RWPE1 (cell line): Measurements from ENCODE around the gene WTIP.

Experiments
- CTCF ChIA-PET: fragments of 350-600 bp; sonication (Branson Sonifier 250); formaldehyde crosslinking; extraction: SDS; loops from one replicate; lab custom pipeline; 2021; lab: Yijun Ruan, JAX
- POLR2A ChIA-PET: fragments of 400-600 bp; formaldehyde crosslinking; extraction: SDS; loops from one replicate; lab custom pipeline; 2020; ENCODE audit warnings: antibody characterized with exemption; ENCODE audit not compliant: low non-redundant PET; lab: Yijun Ruan, JAX
- DNase-seq: peaks from one replicate; pipeline ENCODE4 v3.0.0; 2012; ENCODE audit warnings: low spot score
- H3K27ac ChIP-seq: fragments of 450-650 bp; 2 replicates; pipeline ENCODE4 v1.5.1; 2017
- TF ChIP-seq, protein P1 (sequence below): fragments of 450-650 bp; conservative IDR thresholded peaks from 2 replicates; pipeline ENCODE4 v1.5.1; 2017; ENCODE audit warnings: low read depth, mild to moderate bottlenecking

The WTIP gene

DNA sequence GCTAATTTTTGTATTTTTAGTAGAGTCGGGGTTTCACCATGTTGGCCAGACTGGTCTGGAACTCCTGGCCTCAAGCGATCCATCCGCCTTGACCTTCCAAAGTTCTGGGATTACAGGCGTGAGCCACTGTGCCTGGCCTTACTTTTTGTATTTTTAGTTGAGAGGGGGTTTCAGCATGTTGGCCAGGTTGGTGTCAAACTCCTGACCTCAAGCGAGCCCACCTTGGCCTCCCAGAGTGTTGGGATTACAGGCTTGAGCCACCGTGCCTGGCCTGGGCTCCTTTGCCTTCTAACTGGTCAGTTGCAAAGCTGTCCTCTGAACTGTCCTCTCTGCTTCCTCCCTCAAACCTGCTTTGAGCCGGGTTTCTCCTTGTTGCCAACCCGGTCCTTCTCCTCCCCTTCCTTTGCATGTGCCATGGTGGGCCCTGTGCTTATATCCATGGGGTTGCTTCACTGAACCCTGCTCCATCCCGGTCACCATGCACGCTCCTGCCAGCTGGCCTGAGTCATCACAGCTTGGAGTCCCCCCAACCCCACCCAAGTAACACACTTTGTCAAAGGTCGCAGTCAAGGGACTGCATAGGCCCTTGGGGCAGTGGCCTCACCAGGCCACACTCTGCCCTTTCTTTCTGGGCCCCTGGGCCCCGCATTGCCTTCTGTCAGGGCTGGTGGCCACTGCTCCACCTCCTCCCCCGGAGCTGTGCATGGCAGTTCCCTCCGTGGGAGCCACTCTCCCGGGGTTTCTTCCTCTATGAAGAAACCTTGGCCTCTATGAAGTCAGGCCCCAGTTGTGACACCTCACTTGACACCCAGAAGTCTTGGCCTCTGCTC, 21.2 kb downstream of the WTIP start:
- ChIA-PET CTCF (interaction anchor here (0.6 to 1.4 kb wide), 2 partner anchors 210 to 844 kb away, joined by 3 to 6 read pairs; no protein-coding TSS in a partner anchor), POLR2A (no interaction called here)
- no peak overlapping the region for H3K27ac ChIP-seq
- no peak for DNase-seq
- TF ChIP-seq, protein P1, sequence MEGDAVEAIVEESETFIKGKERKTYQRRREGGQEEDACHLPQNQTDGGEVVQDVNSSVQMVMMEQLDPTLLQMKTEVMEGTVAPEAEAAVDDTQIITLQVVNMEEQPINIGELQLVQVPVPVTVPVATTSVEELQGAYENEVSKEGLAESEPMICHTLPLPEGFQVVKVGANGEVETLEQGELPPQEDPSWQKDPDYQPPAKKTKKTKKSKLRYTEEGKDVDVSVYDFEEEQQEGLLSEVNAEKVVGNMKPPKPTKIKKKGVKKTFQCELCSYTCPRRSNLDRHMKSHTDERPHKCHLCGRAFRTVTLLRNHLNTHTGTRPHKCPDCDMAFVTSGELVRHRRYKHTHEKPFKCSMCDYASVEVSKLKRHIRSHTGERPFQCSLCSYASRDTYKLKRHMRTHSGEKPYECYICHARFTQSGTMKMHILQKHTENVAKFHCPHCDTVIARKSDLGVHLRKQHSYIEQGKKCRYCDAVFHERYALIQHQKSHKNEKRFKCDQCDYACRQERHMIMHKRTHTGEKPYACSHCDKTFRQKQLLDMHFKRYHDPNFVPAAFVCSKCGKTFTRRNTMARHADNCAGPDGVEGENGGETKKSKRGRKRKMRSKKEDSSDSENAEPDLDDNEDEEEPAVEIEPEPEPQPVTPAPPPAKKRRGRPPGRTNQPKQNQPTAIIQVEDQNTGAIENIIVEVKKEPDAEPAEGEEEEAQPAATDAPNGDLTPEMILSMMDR, result no peak

GRCh38 chr19:34503531-34504272, 22.1 kb downstream of the WTIP start:
- TF ChIP-seq, protein P1, result no peak
- no peak overlapping the region for H3K27ac ChIP-seq
- DNase-seq, result no peak
- ChIA-PET POLR2A (no interaction called here), CTCF (interaction anchor here (1.4 kb wide), 1 partner anchor 209 kb away, joined by 3 read pairs; no protein-coding TSS in a partner anchor)

GRCh38 chr19:34504273-34504808, 22.8 kb downstream of the WTIP start:
- DNase-seq, result no peak
- ChIA-PET POLR2A (no interaction called here), CTCF (interaction anchor here (1.4 kb wide), 1 partner anchor 209 kb away, joined by 3 read pairs; no protein-coding TSS in a partner anchor)
- TF ChIP-seq, protein P1, result no peak
- no peak overlapping the region for H3K27ac ChIP-seq

DNA sequence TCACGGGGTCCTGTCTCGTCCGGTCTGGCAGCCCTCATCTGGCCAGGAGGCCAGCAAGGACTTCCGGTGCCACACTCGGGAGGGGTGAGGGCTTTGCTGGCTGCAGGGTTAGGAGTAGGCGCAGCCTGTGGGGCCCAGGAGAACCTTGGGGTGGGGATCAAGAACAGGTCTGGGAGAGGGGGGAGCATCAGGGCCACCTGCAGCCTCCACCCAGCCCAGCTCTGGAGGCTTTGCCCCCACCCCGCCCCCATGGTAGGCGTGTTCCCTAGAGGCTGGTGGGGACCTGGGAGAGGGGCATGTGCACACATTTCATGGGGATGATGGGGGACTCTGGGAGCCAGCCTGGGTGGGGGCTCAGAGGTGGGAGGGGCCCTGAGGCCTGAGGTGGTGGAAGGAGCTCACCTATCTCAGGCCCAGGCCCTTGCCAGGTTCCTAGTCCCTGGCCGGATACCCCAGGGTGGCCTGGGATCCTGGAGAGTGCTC, 23.3 kb downstream of the WTIP start:
- POLR2A ChIA-PET, result no interaction called here
- CTCF ChIA-PET, result no interaction called here
- no peak for DNase-seq
- H3K27ac ChIP-seq, result no peak overlapping the region
- TF ChIP-seq, protein P1, result no peak

GRCh38 chr19:34505321-34506025, 23.9 kb downstream of the WTIP start:
- TF ChIP-seq, protein P1, result no peak
- H3K27ac ChIP-seq, result no peak overlapping the region
- POLR2A ChIA-PET, result no interaction called here
- CTCF ChIA-PET, result no interaction called here
- DNase-seq, result no peak

- DNase-seq, result no peak
- ChIA-PET POLR2A (no interaction called here), CTCF (no interaction called here)
- H3K27ac ChIP-seq, result no peak overlapping the region
- TF ChIP-seq, protein P1, result no peak
These were observed 24.4 kb downstream of the WTIP start for GRCh38 chr19:34506026-34506370.
